BLaER1 treated with 17β-estradiol and CSF1 and Interleukin-3, amounts not matched to agents 10 nM and 100 nM (cell line): ENCODE data around the gene FUNDC2.

Source experiments
- H3K27ac ChIP-seq, 11 experiments: shearing (Covaris generic); formaldehyde crosslinking; 2 replicates each; pipeline ENCODE4 v1.8.1; 2022
- H3K27me3 ChIP-seq, 11 experiments: shearing (Covaris generic); formaldehyde crosslinking; 2 replicates each; pipeline ENCODE4 v1.8.1; 2022
- H3K36me3 ChIP-seq, 11 experiments: shearing (Covaris generic); formaldehyde crosslinking; 2 replicates each; pipeline ENCODE4 v1.8.1; 2022
- H3K4me1 ChIP-seq, 10 experiments: shearing (Covaris generic); formaldehyde crosslinking; 2 replicates each; pipeline ENCODE4 v1.8.1; 2022
- H3K4me2 ChIP-seq, 11 experiments: shearing (Covaris generic); formaldehyde crosslinking; 2 replicates each; pipeline ENCODE4 v1.8.1; 2022
- H3K4me3 ChIP-seq, 10 experiments: shearing (Covaris generic); formaldehyde crosslinking; 2 replicates each; pipeline ENCODE4 v1.8.1; 2022
- H3K9ac ChIP-seq, 11 experiments: shearing (Covaris generic); formaldehyde crosslinking; 2 replicates each; pipeline ENCODE4 v1.8.1; 2022
- H3K9me3 ChIP-seq, 11 experiments: shearing (Covaris generic); formaldehyde crosslinking; replicated peaks in 1 of 11; 2 replicates each; pipeline ENCODE4 v1.8.1; 2022
- H4K20me1 ChIP-seq, 11 experiments: shearing (Covaris generic); formaldehyde crosslinking; 2 replicates each; pipeline ENCODE4 v1.8.1; 2022
- Cebpa-rat ChIP-seq, 11 experiments: shearing (Covaris generic); IDR thresholded peaks; 2 replicates each; pipeline ENCODE4 v1.8.1; 2022

Gene FUNDC2

GRCh38 chrX:155054255-155054654 lies 27.6 kb downstream of the FUNDC2 start:
- Histone ChIP-seq H3K36me3 (peaks cover 0 to 32% (median 15%) of the 10 kb centered on the region in 11 experiments; a peak in 15 of 22 replicates), H3K27ac (no peak overlapping the region), H3K9me3 (peaks cover 0 to 3% (median 0%) of the 10 kb centered on the region in 11 experiments; a peak in 2 of 22 replicates), H3K27me3 (peaks cover 67 to 100% (median 95%) of the 10 kb centered on the region in 11 experiments), H3K4me1 (0 out of 20 replicates have a peak, but pooled peaks cover 0 to 6% (median 0%) of the 10 kb centered on the region in 10 experiments), H4K20me1 (peaks cover 0 to 15% (median 0%) of the 10 kb centered on the region in 11 experiments; a peak in 4 of 22 replicates), H3K4me3 (no peak overlapping the region), H3K9ac (no peak overlapping the region), H3K4me2 (no peak overlapping the region)
- TF ChIP-seq Cebpa-rat (IDR thresholded peaks at IDR 0.05) = no peak

- Histone ChIP-seq H3K27me3 (peaks cover 69 to 100% (median 95%) of the 10 kb centered on the region in 11 experiments), H3K4me2 (no peak overlapping the region), H3K9me3 (peaks cover 0 to 3% (median 0%) of the 10 kb centered on the region in 11 experiments; a peak in 2 of 22 replicates), H3K4me3 (no peak overlapping the region), H3K4me1 (0 out of 20 replicates have a peak, but pooled peaks cover 0 to 6% (median 0%) of the 10 kb centered on the region in 10 experiments), H3K36me3 (peaks cover 0 to 44% (median 22%) of the 10 kb centered on the region in 11 experiments; a peak in 18 of 22 replicates), H4K20me1 (peaks cover 0 to 15% (median 0%) of the 10 kb centered on the region in 11 experiments; a peak in 5 of 22 replicates), H3K9ac (no peak overlapping the region), H3K27ac (no peak overlapping the region)
- TF ChIP-seq Cebpa-rat (IDR thresholded peaks at IDR 0.05) = no peak
Observed at GRCh38 chrX:155055494-155055893, 28.9 kb downstream of the FUNDC2 start.

- Histone ChIP-seq H3K4me2 (no peak overlapping the region), H3K4me1 (no peaks in the 10 kb centered on the region), H3K36me3 (peaks cover 0 to 53% (median 23%) of the 10 kb centered on the region in 11 experiments; a peak in 18 of 22 replicates), H3K9ac (no peak overlapping the region), H4K20me1 (peaks cover 0 to 15% (median 0%) of the 10 kb centered on the region in 11 experiments; a peak in 5 of 22 replicates), H3K27ac (no peak overlapping the region), H3K27me3 (peaks cover 62 to 100% (median 95%) of the 10 kb centered on the region in 11 experiments), H3K9me3 (peaks cover 0 to 3% (median 0%) of the 10 kb centered on the region in 11 experiments; a peak in 2 of 22 replicates), H3K4me3 (no peak overlapping the region)
- no peak for TF ChIP-seq Cebpa-rat (IDR thresholded peaks at IDR 0.05)
Observed at GRCh38 chrX:155056471-155056870, 29.8 kb downstream of the FUNDC2 start.

GRCh38 chrX:155056877-155057792 lies 30.5 kb downstream of the FUNDC2 start:
- Histone ChIP-seq H3K4me2 (no peak overlapping the region), H3K9ac (no peak overlapping the region), H3K9me3 (peaks cover 0 to 3% (median 0%) of the 10 kb centered on the region in 11 experiments; a peak in 2 of 22 replicates), H3K27me3 (peaks cover 62 to 100% (median 95%) of the 10 kb centered on the region in 11 experiments), H3K36me3 (peaks cover 0 to 49% (median 20%) of the 10 kb centered on the region in 11 experiments; a peak in 17 of 22 replicates), H3K27ac (no peak overlapping the region), H3K4me3 (no peak overlapping the region), H4K20me1 (peaks cover 0 to 15% (median 0%) of the 10 kb centered on the region in 11 experiments; a peak in 5 of 22 replicates), H3K4me1 (no peaks in the 10 kb centered on the region)
- no peak for TF ChIP-seq Cebpa-rat (IDR thresholded peaks at IDR 0.05)

GRCh38 chrX:155061760-155062159 lies 35.1 kb downstream of the FUNDC2 start:
- no peak overlapping the region for H3K4me2 ChIP-seq
- peaks cover 0 to 3% (median 0%) of the 10 kb centered on the region in 11 experiments; a peak in 1 of 22 replicates for H3K9me3 ChIP-seq
- H3K4me1 ChIP-seq = no peaks in the 10 kb centered on the region
- H3K27me3 ChIP-seq = peaks cover 81 to 100% (median 99%) of the 10 kb centered on the region in 11 experiments
- peaks cover 0 to 26% (median 3%) of the 10 kb centered on the region in 11 experiments; a peak in 10 of 22 replicates for H4K20me1 ChIP-seq
- TF ChIP-seq Cebpa-rat (IDR thresholded peaks at IDR 0.05) = no peak
- H3K9ac ChIP-seq = no peak overlapping the region
- no peak overlapping the region for H3K4me3 ChIP-seq
- no peak overlapping the region for H3K27ac ChIP-seq
- peaks cover 0 to 24% (median 10%) of the 10 kb centered on the region in 11 experiments; a peak in 11 of 22 replicates for H3K36me3 ChIP-seq

- peaks cover 6 to 20% (median 10%) of the 10 kb centered on the region in 10 experiments; a peak in 10 of 20 replicates for H3K4me1 ChIP-seq
- no peak overlapping the region for H3K27ac ChIP-seq
- H3K4me3 ChIP-seq = no peak overlapping the region
- H3K9me3 ChIP-seq = no peaks in the 10 kb centered on the region
- no peak overlapping the region for H3K9ac ChIP-seq
- H4K20me1 ChIP-seq = peaks cover 0 to 27% (median 6%) of the 10 kb centered on the region in 11 experiments; a peak in 10 of 22 replicates
- peaks cover 0 to 16% (median 8%) of the 10 kb centered on the region in 11 experiments; a peak in 10 of 22 replicates for H3K36me3 ChIP-seq
- TF ChIP-seq Cebpa-rat (IDR thresholded peaks at IDR 0.05) = no peak
- no peak overlapping the region for H3K4me2 ChIP-seq
- peaks cover 66 to 100% (median 99%) of the 10 kb centered on the region in 11 experiments for H3K27me3 ChIP-seq
Observed at GRCh38 chrX:155065035-155065734, 38.5 kb downstream of the FUNDC2 start.

- H3K9ac ChIP-seq = no peak overlapping the region
- H4K20me1 ChIP-seq = peaks cover 0 to 33% (median 6%) of the 10 kb centered on the region in 11 experiments; a peak in 10 of 22 replicates
- peak overlapping the region in 2 of 11 experiments; percentile 13 to 64; a peak in 3 of 22 replicates for H3K4me2 ChIP-seq
- TF ChIP-seq Cebpa-rat (IDR thresholded peaks at IDR 0.05) = no peak
- peaks cover 0 to 2% (median 0%) of the 10 kb centered on the region in 11 experiments; a peak in 2 of 22 replicates for H3K36me3 ChIP-seq
- H3K4me1 ChIP-seq = peaks cover 16 to 28% (median 20%) of the 10 kb centered on the region in 10 experiments
- H3K4me3 ChIP-seq = no peak overlapping the region
- peaks cover 48 to 92% (median 84%) of the 10 kb centered on the region in 11 experiments for H3K27me3 ChIP-seq
- H3K27ac ChIP-seq = no peak overlapping the region
- H3K9me3 ChIP-seq = peaks cover 0 to 3% (median 0%) of the 10 kb centered on the region in 11 experiments; a peak in 1 of 22 replicates
Observed at GRCh38 chrX:155068165-155068564, 41.5 kb downstream of the FUNDC2 start.

- H3K27ac ChIP-seq = no peak overlapping the region
- peaks cover 0 to 12% (median 0%) of the 10 kb centered on the region in 11 experiments; a peak in 8 of 22 replicates for H3K36me3 ChIP-seq
- TF ChIP-seq Cebpa-rat (IDR thresholded peaks at IDR 0.05) = no peak
- peak overlapping the region in 10 of 11 experiments; percentile 79 to 91 (median 88); a peak in 15 of 22 replicates for H3K9ac ChIP-seq
- H4K20me1 ChIP-seq = peaks cover 0 to 33% (median 6%) of the 10 kb centered on the region in 11 experiments; a peak in 10 of 22 replicates
- peaks cover 0 to 3% (median 0%) of the 10 kb centered on the region in 11 experiments; a peak in 1 of 22 replicates for H3K9me3 ChIP-seq
- H3K27me3 ChIP-seq = peaks cover 48 to 92% (median 84%) of the 10 kb centered on the region in 11 experiments
- peak overlapping the region in 9 of 10 experiments; percentile 59 to 75 (median 72); a peak in 16 of 20 replicates for H3K4me3 ChIP-seq
- H3K4me1 ChIP-seq = peaks cover 25 to 40% (median 28%) of the 10 kb centered on the region in 10 experiments
- peak overlapping the region; percentile 42 to 81 (median 70); a peak in 21 of 22 replicates for H3K4me2 ChIP-seq
Observed at GRCh38 chrX:155069414-155069813, 42.8 kb downstream of the FUNDC2 start.
